Stimulated activated CD4-positive, alpha-beta T cell treated with anti-CD3 and anti-CD28 coated beads, Interleukin-12 subunit alpha, Interleukin-12 subunit beta, amount 100 ng/mL, for 4 hours (primary cell): ENCODE results near the gene ULK4.
"Not testable (repeated sequence)": the region's sequence is repeated elsewhere in the genome, so short reads cannot be mapped to it uniquely, and the experiment has no call there.

Source experiments
- DNase-seq: peaks from one replicate; pipeline ENCODE4 v3.0.0-alpha.2; 2020

The ULK4 gene

DNA sequence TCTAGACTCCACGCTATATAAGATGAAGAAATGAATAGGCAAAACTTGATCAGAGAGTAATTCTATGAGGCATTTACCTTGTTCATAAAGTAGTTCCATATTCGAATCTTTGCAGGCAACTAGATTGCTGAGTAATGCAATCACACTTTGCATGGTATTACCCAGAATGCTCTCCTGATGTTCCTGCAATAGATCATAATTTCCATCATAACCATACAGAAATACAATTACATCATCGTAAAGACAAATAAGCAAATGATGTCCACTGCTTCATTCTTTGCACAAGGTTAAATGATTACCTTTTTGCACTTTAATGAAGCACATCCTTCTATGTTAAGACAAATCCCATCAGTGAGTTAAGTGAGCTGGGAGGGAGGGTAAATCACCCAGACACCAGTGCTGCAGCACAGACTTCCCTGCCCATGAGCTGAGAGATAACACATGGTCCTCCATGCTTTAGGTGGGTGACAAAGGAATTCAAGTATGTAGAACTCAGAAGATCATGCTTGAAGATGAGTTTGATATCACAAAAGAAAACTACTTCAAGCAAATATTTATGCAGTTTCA lies 395.9 kb downstream of the ULK4 start:
- DNase-seq, result no peak

DNA sequence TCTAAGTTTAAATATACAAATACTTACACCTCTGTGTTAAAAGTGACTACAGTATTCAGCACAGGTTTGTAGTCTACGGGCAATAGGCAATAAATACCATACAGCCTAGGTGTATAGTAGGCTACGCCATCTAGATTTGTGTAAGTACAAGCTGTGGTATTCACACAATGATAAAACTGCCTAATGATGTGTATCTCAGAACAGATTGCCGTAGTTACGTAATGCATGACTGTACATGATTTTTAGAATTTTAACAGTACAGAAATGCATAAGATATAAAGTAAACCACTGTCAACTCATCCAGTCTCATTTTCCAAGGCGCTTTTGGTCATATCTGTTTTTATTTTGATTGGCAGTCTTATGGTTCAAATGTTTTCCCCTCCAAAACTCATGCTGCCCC lies 396.9 kb downstream of the ULK4 start:
- DNase-seq, result no peak

DNA sequence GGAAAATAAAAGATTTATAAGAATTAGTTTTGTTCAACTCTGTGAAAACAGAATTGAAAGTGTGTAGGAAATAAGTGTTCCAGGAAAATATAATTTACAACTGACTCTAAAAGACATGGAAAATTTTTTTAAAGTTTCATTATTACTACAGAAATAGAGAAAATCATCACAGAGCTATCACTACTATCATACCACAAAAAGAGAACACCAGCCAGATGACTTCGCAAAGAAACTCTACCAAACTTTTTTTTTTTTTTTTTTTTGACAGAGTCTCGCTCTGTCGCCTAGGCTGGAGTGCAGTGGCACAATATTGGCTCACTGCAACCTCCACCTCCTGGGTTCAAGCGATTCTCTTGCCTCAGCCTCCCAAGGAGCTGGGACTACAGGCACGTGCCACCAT lies 405.7 kb downstream of the ULK4 start:
- not testable (repeated sequence) for DNase-seq

DNA sequence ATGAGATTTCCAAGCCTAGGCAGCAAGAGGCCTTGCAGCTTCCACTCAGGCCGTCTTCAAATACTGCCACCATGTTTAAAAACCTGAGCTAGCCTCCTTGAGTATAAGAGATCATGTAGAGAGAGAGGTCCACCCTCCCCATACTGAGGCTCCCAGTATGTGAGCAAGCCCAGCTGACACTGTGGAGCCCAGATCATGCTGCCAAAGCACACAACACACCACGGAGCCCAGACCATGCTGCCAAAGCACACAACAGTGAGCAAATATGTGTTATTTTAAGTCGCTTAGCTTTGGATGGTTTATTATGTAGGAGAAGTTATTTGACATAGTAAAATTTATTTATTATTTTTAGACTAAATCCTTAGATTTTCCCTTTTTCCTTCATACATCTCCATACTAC lies 428.9 kb downstream of the ULK4 start:
- DNase-seq, result no peak

DNA sequence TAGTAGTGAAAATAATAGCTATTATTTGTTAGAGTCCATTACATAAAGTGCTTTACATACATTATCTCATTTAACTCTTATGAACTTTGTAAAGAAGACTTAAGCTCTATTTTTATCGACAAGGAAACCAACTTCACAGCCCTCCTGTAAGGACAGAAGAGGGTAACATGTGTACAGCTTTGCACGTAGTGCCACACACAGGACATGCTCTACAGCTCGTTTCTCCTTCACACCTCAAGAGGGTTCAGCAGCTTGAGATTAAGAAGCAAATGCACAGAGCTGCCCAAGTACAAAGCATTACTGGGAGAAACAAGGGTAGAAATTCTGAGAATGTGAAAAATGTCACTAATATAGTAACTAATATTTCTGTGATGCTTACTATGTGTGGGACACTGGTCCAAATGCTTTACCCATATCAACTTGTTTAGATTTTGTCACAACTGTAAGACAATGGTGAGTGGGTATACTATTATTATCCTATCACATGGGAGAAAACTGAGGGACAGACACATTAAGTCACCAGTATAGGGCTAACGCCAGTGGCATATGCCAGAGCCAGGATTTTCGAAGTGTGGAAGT lies 434.8 kb downstream of the ULK4 start:
- no peak for DNase-seq

DNA sequence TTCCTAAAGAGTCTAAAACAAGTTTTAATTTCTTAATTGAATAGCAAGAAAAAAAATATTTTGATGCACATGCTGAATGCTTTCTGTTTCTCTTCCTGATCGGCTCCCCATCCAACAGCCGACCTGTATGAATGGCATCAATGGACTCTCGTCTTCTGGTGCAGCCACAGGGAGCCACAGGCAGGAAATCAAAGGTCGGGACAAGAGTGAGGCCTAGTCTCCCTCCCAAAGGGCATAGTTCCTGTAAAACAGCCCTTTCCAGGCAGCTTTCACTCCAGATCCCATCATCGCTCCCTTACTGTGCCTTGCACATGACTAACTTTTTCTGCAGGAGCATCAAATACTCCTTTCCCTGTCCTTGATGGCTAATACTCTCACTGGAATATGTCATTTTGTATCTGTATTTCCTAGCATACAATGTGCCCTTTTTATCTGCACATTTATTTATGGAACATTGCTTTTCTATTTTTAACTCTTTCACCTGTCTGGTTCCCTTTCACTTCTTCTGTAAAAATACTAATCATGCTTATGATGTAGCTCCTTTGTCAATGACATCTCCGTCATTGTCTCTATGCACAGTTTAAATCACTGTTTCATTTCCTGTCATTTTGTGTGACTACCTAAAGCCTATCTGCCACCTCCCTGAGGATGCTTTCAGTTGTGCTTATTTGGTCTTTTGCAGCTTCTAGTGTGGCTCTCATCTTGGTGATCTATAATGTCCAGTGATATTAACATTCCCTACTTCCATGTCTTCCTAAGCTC lies 436.4 kb downstream of the ULK4 start:
- DNase-seq, result no peak

DNA sequence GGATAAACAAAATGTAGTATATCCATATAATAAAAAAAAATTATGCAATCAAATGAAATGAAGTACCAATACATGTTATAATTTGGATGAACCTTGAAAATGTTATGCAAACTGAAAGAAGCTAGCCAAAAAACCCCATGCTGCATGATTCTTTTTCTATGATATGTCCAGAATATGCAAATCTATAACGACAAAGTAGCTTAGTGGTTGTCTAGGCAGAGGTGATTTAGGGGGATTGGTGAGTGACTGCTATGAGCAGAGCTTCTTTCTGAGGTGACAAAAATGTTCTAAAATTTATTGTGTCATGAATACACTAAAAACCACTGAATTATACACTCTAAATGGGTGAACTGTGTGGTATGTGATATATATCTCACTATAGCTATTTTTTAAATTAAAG lies 438.0 kb downstream of the ULK4 start:
- DNase-seq, result no peak

DNA sequence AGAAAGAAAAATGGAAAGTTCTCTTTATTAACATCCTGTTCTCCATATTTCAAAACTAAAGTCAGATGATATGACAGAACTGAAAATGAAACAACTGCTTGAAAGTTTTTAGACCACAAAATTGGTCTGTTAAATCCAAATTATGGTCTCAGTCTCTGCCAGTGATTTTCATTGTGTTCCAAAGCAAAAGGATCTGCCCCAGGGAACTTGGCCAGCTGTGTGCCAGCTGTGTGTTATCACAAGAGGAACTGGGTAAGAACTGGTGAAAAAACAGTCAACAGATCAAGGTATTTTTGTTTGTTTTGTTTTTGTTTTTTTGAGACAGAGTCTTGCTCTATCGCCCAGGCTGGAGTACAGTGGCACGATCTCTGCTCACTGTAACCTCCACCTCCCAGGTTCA lies 439.3 kb downstream of the ULK4 start:
- DNase-seq, result no peak

DNA sequence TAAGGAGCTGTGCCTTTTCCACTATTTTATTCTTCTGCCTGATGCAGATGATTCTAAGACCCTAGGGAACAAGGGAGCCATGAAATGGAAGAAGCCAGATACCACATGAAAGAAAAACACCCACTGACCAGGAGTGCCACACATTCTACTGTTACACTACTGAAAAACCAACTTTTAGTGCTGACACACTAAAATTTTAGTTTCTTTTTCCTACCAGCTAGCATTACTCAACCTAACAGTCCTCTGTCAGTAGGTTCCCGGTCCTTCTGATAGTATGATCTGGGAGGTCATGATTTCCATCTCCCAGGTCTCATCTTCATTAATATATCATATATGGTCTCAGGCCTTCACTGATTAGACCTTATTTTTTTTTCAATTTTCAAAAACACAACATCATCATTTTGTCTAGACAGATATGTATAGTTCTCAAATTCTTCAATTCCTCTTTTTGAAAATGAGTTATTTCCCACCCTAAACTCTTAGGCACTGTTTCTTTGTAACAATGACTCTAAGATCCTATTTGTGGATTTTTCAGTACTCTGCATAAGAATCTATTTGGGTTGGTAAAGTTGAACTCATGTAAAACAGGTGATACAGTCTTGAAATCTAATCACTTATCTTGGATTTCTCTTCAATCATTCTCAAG lies 440.8 kb downstream of the ULK4 start:
- DNase-seq, result no peak

DNA sequence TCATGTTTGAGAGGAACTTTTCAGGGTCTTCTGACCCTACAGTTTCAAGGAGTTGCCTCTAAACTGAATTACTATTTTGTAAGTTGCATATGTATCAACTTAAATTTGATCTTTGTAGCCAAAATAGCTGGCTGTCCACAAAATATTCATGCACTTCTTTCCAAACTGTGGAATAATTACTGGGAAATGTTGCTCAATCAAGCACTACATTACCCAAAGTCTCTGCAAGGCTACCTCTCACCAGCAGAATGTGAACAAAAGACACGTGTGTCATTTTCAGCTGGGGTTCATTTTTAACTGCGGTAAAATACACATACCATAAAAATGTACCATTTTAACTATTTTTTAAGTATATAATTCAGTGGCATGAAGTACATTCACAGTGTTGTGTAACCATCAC lies 442.2 kb downstream of the ULK4 start:
- DNase-seq, result no peak

DNA sequence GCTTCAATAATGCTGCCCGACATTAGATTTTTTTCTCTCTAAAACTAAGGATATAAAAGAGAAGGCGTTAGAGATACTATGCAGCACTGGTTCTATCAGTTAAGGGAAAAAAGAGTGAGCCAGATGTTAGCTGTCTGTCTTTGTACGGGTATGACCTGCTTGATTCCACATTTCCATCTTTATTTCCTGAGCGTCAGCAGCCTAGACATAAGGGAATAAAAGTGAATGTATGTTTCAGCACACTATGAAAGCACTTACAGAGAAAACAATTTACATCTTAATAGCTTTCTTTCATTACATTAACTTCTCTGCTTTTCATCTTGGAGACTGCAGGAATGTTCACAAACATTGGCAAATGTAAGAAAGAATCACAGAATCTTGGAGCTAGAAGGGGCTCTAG lies 443.3 kb downstream of the ULK4 start:
- no peak for DNase-seq

DNA sequence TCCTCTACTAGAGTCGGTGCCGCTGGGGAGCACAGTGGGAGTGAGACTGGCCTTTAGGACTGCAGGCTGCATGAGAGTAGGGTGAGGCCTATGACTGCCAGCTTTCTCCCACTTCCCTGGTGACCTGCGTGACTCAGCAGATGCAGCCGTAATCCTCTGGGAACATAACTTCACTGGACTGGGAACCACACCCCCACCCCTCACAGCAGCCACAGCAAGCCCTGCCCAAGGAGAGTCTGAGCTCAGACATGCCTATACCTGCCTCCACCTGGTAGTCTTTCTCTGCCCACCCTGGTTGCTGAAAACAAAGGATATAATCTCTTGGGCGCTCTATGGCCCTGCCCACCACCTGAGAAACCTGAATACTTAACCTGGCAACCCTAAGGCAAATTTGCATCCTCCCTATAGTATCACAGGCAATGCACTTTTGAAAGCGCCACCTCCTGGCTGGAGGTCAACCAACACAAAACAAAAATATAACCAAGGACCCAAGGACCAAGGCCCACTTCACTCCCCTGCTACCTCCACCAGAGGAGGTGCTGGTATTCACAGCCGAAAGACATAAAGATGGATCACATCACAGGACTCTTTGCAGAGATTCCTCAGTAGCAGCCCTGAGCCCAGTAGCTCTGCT lies 453.7 kb downstream of the ULK4 start:
- DNase-seq, result no peak

DNA sequence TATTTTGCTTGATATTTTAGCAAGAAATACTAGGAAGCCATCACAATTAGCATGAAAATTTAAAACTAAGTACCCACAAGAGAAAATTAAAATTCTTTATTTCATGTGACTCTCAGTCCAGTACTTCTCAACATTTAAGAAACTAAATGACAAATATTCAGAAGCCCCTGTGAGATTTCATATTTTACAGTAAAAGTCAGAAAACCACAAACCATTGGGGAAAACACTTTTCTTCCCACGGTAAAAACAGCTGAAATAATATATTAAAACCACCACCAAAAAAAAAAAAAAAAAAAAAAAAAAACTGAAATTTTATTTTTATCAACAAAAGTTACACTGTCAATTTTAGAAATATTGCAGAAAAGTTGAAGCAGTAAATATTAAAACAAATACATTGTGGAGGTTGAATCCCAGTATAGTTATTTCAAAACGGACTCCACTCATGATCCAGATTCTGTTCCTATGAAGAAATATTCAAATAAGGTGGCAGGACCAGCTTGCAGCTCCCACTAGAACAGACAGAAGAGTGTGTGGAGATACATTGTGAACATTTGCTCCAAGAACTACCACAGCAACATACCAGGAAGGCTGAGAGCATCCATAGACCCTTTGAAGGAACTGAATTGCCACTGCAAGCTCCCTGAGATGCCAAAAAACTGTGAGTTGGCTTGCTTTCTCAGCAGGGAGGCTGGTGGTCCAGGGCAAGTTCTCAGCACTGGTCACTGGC lies 454.4 kb downstream of the ULK4 start:
- no peak for DNase-seq

DNA sequence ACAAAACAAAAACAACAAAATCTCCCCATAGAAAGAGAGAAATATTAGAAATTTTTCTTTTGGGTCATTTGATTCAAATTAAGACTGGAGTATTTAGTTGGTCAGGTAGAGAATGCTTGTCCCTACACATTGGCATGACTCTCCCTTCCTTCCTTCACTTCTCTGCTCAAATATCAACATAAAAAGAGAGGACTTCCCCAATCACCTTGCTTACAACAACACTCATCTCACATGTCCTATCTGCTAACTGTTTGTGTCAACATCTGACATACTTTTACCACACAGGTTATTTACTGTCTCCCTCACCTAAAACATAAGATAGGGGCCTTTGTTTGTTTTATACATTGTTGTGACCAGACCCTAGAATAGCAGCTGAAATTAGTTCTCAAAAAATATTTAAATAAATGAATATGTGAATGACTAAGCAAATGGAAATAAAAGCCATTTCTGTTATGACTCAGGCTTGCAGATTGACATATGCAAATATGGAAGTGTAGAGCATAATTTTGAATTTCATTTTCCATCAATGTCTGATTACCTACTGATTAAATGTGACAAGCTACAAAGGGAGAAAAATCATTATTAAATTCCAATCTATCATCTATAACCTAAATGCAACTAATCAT lies 457.8 kb downstream of the ULK4 start:
- no peak for DNase-seq

DNA sequence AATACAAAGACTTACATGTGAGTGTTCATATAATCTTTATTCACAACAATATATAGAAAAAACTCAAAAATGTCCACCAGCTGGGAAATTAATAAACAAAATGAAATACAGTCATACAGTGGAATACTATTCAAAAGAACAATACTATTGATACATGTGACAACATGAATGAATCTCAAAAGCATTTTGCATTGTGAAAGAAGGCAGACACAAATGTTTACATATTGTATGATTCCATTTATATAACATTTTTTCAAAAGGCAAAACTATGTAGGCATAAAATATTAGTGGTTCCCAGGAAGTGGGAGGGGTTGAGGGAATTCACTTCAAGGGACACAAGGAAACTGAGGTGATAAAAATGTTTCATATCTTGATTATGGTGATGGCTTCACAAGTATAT lies 459.4 kb downstream of the ULK4 start:
- no peak for DNase-seq

DNA sequence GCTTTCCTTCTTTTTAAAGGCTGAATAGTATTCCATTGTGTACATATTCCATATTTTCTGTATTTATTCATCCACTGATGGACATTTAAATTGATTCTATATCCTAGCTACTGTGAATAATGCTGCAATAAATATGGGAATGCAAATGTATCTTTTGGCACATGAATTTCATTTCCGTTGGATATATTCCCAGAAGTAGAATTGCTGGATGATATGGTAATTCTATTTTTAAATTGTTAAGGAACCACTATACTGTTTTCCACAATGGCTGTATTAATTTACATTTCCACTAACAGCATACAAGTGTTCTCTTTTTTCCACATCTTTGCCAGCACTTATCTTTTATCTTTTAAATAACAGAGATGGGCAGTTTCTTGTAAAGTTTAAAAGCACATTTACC lies 459.9 kb downstream of the ULK4 start:
- no peak for DNase-seq

DNA sequence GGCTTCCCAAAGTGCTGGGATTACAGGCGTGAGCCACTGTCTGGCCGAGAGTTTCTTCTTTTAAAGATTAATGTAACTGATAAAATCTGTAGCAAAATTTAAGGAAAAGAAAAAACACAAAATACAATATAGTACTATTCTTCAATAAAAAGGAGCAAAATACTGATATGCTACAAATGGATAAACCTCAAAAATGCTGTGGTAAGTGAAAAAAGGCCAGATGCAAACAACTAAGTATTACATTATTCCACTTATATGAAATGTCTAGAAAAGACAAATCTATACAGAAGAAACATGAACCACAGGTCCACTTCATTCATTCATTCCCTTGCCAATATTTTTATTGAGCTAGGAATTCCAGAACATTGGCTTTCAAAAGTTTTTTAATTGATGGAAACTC lies 463.1 kb downstream of the ULK4 start:
- no peak for DNase-seq

DNA sequence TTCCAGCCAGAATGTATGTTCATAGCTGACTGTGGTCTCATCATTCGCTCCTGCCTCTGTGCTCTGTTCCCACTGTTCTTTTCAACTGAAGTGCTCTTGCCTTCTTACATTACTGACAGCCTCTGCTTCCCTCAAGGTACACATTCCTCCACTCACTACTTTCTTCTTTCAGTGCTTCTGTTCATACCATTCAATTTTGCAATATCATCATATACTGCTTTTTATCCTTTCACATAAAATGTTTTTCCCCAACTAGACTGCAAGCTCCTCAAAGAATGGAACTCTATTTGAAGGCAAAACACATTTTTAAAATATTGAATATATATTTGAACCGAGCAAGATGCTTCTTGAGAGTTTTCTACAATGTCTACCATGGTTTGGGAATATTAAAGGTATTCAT lies 471.5 kb downstream of the ULK4 start:
- no peak for DNase-seq

DNA sequence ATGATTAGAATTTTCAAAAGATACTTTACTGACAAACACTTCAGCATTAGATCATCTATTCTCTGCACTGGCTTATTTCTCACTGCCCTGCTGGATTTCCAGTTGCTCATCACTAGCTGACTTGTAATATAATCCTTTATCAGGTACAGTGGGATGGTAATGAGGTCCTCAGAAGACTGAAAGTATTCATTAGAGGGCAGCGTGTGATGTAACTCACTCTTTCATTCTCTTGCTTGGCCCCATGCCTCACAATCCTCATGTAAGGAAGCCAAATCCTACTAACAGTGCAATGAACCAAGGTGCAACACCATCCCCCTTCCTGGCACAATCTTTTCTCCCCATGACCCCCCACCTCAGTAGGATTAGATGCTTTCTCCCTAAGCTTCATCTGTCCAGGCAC lies 472.7 kb downstream of the ULK4 start:
- DNase-seq, result no peak

DNA sequence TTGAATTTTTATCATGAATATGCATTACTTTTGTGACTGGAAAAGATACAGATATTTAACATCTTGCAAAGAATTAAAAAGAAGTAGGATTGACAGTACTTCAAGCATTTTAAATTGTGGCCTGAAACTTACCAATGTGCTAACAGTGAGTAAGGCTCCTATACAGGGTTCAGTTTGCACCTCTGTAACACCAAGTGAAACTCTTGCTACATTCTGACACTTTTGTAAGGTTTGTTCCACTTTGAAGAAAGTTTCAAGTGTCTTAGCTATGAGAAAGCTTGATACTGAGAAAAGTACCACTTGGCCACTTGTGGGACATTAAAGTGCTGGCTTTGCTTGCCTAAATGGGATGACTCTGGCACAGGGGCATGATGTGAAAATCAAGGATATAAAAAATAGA lies 473.4 kb downstream of the ULK4 start:
- DNase-seq, result no peak

DNA sequence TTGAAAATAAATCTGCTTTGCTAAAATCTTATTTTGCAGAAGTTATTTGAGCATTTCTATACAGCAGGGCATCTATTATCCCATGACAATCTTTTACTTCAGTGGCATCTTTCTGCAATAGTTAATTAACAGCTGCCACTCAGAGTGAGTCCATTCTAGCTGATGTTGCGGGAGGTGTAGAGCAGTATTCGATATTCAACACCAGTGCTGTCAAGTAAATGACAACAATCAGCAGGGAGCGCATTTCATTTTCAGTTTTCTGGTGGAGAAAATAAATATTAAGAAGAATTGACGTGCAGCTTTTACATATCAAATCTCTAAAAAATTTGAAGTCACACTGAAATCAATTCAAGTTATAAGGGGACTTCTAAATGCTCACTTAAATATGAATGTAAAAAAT lies 476.4 kb downstream of the ULK4 start:
- no peak for DNase-seq

DNA sequence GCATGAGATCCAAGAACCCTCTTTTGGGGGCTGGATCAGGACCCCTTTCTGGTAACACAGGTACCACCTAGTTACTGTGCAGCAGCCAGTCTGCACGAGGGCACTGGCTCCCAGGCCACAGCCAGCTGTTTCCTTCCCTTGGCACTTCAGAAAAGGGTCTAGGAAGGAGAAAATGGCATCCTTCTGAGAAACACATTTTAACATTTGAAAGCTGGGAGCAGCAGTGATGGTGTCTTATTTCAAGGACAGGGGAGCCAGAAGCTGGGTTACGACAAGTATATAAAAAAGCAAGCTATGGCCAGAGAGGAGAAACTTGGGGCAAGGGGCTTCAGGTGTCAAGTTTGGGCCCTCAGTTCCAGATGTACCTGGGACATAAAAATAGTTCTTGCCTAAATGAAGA lies 479.8 kb downstream of the ULK4 start:
- no peak for DNase-seq

DNA sequence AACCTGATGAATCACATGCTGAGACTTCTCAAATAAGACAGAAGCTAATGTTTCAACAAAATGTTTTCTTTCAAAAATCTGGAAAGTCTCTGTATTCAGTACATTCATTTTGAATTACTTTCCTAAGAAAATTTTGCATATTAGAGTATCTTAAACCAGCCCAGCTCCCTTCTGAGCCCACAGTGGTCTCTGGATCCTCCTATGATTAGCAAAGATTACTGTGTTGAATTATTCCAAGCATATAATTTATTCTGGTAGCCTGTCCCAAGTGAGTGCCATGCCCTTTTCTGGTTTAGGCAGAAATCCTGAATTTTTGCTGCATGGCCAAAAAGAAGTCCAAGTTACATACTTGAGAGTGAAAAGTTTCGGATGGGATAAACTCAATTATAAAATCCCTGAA lies 483.6 kb downstream of the ULK4 start:
- no peak for DNase-seq
